Germinal center (tissue), 1 donor: ENCODE data around the gene TCF25.

Experiments used
- DNase-seq: peaks from one replicate; pipeline ENCODE4 v3.0.0; 2012; ENCODE audit warnings: mixed read lengths, low spot score

Gene TCF25

DNA sequence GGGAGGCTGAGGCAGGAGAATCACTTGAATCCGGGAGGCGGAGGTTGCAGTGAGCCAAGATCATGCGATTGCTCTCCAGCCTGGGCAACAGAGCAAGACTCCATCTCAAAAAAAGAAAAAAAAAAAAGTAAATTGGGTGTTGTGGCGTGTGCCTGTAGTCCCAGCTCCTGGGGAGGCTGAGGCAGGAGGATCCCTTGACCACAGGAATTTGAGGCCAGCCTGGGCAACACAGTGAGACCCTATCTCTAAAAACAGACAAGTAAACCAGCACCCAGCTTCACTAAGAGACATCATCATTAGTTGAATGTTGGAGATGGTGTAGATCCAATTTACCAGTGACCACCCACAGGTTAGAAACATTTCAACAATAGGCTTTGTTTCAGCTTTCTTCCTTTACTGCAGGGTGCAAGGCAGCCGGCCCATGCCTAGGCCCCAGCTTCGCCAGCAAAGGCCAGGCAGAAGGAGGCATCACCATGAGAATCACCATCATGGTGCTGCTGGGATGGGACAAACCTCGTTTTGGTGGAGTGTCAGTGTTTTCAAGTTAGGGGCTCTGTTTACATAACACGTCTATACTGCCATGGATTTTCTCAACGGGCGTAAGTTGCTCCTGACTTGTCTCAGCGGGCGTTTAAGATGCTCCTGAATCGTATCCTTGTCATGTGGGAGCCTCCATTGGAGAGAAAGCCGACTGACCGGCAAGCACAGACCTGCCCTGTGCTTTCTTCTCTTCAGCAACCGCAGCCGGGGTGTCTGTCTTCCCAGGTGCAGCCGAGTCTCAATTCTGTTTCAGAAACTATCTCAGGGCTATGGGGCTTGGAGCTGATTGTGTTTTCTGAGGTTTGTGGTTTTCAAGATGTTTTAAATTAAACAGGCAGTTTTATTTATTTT is 7.3 kb downstream of the TCF25 start:
- DNase-seq = no peak

DNA sequence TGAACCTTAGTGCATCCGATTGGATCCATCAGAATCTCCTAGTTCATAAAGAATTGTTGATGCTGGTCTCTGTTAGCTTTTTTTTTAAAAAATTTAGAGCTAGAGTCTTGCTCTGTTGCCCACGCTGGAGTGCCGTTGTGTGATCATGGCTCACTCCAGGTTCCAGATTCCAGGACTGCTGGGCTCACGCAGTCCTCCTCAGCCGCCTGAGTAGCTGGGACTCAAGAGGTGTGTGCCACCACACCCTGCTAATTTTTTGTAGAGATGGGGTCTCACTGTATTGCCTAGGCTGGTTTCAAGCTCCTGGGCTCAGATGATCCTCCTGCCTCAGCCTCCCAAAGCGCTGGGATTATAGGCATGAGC is 8.0 kb downstream of the TCF25 start:
- no peak for DNase-seq

DNA sequence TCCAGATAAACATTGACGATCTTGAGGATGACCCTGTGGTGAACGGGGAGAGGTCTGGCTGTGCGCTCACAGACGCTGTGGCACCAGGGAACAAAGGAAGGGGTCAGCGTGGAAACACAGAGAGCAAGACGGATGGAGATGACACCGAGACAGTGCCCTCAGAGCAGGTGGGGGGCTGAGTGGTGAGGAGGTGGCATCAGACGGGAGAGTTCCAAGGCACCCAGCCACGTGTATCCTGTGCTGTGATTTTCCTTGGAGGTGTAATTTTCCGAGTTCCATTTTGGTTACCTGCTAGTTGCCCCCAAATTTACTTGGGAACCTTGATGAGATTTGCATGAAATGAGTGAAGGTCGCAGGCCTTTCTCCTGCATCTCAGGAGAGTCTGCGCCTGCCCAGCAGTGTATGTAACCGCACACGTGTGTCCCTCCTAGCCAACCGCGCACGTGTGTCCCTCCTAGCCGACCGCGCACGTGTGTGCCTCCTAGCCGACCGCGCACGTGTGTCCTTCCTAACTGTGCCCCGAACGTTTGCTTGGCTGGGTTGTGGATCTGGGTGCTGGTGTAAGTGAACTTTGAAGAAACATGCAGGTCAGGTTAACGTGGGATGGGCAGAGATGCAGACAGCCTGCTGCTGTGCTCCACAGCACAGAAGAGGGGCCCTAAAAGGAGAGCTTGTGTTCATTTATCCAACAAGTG is 10.1 kb downstream of the TCF25 start:
- DNase-seq = no peak

DNA sequence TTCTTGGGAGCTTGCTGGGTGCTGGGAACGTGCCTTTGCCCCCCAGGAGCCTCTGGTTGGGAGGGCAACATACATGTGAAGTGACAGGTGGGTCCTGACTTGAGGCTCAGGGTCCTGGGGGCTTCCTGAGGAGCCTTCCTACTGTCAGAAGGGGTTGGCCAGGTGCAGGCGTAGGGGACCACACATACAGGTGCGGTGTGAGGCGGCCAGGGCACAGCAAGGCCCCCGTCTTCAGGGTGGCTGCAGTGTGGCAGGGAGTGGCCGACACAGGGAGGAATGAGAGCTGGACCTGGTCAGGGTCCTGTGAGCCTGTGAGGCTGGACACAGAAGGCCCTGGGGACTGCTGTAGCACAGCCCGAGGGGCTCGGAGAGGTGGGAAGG is 10.6 kb downstream of the TCF25 start:
- DNase-seq = no peak

DNA sequence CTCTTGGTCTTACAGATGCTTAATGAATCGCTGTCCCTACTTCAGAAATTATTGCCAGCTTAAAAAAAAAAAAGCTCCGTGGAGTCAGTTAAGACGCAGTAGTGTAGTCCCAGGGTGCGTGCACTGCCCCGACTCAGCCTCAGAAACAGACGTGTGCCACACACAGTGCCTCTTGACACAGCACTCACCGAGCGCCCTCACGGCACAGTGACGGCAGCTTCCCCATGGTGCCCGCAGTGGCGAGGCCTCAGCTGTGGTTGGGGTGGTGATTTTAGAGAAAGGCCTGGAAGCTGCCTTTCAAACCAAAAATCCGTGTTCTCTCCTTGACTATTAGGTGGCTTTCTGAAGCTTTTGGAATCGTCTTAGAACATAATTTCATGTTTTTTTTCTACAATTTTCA is 13.9 kb downstream of the TCF25 start:
- no peak for DNase-seq

DNA sequence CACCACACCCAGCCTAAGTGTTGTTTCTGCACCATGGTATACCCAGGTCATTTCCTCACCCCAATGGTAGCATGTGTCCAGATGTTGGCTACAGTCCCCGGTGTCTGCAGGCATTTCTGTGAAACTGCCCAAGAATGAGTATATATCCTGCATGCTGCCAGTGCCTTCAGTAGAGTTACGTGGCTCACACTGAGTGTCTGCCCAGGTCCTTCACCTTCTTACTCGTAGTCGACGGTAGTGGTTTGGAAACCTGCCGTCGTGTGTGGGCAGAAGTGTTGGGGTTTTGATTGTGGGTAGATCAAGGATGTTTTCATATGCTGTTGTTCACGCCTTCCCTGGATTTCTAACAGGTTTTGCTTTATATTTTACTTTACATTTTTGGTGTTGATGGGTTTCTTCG is 16.8 kb downstream of the TCF25 start:
- no peak for DNase-seq

DNA sequence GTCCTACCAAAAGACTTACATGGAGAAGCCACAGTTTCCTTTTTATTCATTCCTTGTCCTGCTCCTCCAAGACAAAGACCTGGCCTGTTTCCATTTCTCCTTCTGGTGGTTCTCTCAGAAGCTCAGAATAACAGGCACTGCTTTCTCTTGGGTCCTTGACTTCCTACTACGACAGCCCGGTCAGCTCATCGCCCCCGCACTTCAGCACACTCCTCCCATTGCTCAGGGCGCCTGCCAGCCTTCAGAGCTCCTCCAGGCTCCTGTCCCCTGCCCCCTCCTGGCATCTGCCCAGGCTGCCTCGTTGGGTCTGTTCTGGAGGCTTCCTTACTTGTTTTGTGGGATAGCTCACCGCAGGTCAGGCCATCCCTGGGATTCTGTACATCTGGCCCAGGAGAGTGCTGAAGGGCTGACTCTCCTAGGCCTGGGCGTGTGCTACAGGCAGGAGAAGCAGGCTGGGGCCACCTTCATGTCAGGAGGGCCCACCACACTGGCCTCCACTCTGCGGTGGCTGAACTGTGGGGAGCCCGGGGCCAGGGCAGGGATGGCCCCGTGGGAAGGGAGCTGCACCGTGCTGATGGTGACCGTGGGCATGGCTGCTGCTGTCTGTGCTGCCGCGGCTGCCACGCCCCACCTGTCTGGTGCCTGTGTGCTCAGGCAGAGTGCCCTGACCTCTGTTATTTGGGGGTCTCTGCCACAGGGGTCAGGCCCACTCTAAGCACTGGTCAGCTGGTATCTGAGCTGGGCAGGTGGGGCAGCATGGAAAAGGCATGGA is 17.7 kb downstream of the TCF25 start:
- no peak for DNase-seq

DNA sequence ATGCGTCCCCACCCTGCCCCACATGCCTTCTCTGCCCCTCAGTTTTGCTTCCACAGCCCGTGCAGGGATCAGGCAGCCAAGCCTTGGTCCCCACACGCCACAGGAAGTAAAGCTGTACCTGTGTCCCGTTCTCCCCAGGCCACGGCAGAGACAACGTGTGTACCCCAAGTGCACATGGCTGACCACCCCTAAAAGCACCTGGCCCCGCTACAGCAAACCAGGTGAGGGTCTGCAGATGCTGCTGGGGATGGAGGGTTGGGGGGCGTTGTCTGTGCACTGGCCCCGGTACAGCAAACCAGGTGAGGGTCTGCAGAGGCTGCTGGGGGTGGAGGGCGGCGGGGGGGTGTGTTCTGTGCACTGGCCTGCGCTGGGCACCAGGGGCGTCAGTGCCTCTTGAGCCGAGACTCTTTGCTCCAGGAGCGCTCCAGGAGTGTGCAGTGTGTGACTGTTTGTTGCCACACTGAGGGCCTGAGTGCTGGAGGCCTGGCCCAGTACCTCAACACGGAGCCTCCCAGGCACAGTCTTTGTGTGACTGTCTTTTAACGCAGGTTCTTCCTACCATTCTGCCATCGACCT is 18.8 kb downstream of the TCF25 start:
- no peak for DNase-seq

DNA sequence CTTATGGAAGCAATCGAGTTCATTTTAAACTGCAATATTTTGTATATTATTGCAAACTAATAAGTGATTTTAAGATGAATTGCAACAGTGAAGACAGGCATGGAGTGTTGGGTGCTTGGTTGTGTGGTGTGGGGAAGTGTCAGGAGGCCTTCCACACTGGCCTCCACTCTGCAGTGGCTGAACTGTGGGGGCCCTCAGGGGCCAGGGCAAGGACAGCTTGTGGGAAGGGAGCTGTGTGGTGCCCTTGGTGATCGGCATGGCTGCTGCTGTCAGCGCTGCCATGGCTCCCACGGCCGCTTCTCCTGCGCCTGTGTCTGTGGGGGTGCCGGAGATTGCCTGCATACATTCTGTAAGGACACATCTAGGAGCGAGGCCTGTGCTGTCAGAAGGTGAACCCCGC is 19.2 kb downstream of the TCF25 start:
- no peak for DNase-seq

DNA sequence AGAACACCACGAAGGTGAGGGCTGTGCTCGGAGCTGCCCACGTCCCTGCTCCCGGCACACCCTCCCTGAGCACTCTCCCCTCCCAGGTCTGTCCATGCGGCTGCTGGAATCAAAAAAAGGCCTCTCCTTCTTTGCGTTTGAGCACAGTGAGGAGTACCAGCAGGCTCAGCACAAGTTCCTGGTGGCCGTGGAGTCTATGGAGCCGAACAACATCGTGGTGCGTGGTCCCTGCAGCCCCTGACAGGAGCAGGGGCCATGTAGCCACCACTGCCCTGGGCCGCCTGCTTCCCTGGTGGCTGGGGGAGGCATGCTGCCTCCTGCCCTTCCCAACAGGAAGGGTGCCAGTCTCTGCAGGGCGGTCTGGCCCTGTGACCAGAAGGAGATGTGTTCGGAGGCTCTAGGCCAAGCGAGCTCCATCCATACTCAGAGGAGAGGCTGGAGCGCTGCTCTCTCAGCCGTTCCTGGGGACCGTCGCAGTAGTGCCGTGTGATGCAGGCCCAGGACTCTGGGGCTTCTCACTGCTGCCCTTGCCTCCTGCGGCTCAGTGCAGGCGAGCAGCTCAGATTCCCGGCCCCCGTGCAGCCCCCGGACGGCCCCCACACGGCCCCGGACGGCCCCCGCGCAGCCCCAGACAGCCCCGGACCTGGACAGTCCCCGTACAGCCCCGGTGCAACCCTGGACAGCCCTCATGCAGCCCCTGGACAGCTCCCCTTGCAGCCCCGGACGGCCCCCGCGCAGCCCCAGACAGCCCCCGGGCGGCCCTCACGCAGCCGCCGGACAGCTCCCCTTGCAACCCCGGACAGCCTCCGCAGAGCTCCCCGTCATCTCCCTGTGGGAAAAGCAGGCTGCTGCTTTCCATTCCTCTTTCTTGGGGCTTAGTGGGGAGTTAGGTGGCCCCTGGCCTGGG is 20.5 kb downstream of the TCF25 start:
- DNase-seq = no peak

DNA sequence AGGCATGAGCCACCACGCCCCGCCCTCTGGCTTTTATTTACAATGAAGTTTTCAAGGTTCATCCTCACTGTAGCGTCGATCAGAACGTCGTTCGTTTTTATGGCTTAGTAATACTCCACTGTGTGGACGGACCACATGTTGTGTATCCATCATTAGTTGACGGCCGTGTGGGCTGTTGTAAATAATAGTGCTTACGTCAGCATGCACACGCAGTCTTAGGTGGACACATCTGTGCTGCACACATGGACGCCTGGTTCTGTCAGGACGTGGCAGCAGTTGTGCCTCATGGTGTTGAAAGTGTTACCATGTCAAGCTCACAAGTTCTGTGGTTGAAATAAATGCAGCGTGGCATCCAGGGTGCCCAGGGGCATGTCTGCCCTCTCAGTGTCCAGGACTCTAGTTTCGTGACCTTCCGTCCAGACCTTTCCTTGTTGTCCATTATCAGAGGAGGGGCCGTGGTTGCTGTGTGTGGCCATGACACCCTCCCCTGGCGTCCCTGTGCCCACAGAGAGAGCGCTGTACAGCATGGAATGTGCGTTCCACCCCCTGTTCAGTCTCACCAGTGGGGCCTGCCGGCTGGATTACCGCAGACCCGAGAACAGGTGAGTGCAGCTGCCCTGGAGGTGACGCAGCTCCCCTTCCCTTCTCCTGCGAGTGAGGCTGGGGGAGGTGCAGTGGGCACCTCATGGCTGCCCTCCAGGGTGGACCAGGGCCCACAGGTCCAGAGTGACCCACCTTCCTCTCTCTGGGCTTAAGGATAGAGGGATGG is 22.3 kb downstream of the TCF25 start:
- no peak for DNase-seq

DNA sequence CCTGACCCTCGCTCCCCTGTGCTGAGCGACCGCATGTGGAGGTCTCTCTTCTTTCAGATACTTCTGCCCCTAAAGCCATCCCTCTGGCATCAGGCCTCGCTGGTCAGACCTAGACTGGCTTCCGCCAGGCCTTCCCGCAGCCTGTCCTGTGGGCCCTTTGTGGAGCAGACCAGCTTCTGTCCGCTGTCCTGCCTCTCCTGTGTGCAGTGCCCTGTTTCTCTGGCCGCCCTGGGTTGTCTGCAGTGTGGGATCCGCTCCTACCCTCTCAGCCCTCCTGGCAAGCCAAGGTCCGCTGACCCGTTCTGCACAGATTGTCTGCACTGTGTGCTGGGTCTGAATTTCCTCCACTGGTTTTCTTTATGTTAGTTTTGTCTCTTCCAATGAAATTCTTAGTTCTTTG is 23.8 kb downstream of the TCF25 start:
- DNase-seq = no peak

DNA sequence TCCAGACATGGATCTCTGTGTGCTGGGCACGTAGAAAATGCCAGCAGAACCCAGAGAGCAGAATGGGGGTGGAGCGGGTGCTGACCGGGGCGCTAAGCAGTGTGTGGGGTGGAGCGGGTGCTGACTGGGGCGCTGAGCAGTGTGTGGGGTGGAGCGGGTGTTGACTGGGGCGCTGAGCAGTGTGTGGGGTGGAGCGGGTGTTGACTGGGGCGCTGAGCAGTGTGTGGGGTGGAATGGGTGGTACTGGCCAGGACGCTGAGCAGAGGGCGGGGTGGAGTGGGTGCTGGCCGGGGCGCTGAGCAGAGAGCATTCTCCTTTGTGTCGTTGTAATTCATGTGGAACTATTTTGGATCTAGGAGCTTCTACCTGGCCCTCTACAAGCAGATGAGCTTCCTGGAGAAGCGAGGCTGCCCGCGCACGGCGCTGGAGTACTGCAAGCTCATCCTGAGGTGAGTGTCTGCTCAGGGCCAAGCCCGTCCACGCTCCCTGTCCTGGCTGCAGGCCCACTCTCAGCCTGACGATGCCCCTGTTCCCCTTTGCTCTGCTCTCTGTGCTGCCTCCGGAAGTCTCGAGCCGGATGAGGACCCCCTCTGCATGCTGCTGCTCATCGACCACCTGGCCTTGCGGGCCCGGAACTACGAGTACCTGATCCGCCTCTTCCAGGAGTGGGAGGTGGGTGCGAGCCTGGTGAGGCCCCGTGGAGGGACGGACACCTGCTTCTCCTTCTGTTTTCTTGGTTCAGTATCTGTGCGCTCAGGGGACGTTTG is 25.0 kb downstream of the TCF25 start:
- DNase-seq = no peak

DNA sequence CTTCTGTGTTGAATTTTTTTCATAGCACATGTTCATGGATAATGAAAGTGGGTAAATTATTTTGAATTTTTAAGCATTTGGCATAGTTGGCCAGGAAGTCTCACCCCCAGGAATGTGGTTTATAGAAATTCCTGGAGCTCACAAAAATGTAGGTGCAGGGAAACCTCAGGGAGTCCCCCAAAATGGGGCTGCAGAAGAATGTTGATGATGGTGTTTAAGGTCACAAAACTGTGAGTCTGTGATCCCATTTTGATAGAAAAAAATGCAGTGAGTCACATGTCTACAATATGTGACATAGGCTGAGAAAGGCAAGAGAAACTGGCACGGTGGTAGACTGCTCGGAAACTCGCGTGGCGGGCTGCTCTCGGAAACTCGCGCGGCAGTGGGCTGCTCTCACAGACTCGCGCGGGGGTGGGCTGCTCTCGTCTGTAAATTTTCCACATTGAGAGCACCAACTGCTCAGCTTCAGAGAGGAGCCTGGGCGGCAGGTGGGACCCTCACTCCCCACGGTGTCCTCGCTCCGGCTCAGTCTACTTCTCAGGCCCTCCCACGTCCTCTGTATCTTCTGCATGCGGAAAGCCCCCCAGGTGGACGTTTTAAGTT is 26.6 kb downstream of the TCF25 start:
- DNase-seq = no peak

DNA sequence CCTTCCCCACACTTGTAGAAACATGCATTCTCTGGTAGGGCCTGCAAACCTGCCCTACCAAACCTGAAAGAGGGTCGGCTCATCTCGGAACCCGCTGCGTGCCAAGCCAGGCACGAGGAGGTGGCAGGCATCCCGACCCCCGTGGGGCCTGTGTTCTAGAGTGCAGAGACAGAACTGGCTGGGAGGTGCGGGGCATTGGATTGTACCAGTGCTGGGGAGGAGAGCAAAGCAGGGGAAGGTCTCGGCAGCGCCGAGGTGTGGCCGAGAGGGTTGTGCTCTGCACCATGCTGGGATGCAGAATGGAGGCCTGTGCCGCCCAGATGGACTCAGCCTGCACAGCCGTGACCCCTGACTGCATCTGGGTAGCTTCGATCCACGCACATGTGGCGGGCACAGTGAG is 27.5 kb downstream of the TCF25 start:
- DNase-seq = no peak

DNA sequence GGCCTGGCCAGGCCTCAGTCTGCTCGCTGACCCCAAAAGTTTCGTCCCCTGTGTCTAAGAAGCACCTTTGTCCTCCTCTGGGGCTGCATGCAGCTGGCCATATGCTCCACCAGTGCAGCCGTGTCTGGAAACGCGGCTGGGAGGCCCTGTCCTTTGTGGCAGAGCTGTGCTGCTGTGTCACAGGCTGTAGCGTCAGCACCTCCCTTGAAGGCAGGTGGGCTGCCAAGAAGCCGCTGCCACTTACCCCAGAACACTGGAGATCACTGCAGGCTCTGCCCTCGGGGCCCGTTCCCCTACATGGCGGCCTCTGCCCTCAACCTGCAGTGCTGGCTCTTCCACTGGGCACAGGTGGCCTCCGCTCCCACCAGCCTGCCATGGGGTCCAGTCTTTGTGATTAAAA is 29.6 kb downstream of the TCF25 start:
- no peak for DNase-seq

DNA sequence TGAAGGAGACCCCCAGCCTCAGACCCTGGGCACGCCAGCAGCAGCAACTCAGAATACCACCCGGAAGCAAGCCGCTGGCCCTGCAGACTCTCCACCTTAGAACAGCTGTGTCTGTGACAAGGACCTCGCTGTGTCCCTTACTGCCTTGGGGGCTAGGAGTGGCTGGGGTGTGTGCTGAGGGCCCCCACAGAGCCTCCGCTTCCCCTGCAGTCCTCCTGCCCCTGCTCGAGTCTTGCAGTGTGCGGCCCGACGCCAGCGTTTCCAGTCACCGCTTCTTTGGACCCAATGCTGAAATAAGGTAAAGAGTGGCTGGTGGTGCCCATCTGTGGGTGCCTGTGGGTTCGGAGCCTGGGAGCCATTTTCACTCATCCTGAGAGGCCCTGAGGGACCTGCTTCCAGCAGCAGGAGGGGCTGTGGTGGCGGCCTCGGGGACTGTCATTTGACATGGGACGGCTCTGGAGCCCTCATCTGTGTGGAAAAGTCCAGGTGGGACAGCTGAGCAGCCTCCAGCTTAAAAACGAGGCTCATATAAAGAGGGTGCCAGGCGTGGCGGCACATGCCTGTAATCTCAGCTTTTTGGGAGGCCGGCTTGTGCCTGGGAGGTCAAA is 30.6 kb downstream of the TCF25 start:
- no peak for DNase-seq

DNA sequence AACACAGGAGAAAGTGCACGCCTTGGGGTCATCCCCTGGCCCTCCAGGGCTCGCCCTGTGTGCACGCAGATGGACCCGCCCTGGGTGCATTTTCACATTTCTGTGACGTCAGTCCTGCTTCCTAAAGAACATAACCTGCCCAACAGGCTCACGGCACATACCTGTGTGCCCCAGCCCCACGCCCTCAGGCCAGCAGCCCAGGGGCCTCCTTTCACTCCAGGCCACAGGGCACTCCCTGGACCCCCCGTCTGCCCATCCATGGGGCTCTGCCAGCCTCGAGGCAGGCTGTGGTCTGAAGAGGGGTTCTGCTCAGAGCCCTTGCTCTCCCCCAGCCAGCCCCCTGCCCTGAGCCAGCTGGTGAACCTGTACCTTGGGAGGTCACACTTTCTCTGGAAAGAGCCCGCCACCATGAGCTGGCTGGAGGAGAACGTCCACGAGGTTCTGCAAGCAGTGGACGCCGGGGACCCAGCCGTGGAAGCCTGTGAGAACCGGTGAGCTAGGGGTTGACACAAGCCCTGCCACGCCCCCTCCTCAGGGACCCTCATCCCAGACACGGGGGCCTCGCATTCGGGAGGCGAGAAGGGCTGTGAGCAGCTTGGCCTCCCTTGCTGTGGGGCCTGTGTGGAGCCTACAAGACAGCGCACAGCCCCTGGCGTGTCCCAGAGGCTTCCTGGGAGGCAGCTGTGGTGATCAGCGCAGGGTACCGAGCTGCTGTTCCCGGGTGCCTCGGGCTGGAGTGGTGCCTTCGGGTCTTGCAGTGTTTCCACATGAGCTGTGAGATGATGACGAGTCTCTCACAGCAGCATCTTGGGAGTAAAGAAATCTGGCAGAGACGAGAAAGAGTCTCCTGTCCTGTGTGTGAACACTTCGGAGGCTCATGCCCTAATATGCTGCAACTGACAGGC is 31.5 kb downstream of the TCF25 start:
- DNase-seq = no peak
